GM18951 (cell line): ENCODE data around the gene SLC46A1.

Experiments
- POLR2A ChIP-seq: IDR thresholded peaks from 4 replicates; pipeline ENCODE4 v1.6.1; 2011; ENCODE audit warnings: mild to moderate bottlenecking; ENCODE audit not compliant: insufficient read length, insufficient read depth; ENCODE audit errors: extremely low read depth
- in situ Hi-C: fragments of 300-500 bp; cut with MboI; formaldehyde crosslinking; loops from one replicate; pipeline ENCODE4 v1.12.0; 2022; ENCODE audit warnings: low sequenced_read_pairs, mixed read lengths, inconsistent platforms; ENCODE audit not compliant: unreplicated experiment

Gene SLC46A1

DNA sequence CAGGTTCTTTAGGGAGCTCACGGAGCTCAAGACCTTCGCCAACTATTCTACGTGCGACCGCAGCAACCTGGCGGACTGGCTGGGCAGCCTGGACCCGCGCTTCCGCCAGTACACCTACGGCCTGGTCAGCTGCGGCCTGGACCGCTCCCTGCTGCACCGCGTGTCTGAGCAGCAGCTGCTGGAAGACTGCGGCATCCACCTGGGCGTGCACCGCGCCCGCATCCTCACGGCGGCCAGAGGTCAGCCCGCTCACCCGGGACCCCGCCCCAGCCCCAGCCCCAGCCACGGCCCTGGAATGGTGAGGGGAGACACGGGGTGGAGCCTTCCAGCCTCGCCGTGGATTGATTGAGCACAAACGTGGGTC, 21.0 kb downstream of the SLC46A1 start:
- in situ Hi-C loops: no loop called here
- no peak for TF ChIP-seq POLR2A

DNA sequence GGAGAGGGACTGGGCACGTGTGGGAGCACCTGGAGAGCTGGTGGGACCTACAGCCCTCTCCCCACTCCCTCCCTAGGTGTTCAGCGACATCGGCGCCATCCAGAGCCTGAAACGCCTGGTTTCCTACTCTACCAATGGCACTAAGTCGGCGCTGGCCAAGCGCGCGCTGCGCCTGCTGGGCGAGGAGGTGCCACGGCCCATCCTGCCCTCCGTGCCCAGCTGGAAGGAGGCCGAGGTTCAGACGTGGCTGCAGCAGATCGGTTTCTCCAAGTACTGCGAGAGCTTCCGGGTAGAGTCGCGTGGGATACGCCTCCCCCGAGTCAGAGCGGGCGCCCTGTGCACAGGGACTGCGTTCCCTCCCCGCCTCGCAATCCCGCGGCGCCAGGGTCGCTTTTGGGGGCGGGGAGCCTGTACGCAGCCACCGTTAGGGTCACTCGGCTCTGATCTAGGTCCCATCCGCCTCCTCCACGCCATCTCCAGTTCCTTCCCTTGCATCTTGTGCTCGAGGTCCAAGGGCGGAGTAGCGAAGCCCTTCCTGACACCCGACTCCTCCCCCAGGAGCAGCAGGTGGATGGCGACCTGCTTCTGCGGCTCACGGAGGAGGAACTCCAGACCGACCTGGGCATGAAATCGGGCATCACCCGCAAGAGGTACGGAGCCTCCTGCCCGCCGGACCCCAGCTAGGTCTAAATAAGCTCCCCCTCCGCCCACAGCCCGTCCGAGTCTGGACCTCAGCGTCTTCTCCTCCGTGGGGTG, 21.6 kb downstream of the SLC46A1 start:
- peak; percentile 68 for TF ChIP-seq POLR2A

DNA sequence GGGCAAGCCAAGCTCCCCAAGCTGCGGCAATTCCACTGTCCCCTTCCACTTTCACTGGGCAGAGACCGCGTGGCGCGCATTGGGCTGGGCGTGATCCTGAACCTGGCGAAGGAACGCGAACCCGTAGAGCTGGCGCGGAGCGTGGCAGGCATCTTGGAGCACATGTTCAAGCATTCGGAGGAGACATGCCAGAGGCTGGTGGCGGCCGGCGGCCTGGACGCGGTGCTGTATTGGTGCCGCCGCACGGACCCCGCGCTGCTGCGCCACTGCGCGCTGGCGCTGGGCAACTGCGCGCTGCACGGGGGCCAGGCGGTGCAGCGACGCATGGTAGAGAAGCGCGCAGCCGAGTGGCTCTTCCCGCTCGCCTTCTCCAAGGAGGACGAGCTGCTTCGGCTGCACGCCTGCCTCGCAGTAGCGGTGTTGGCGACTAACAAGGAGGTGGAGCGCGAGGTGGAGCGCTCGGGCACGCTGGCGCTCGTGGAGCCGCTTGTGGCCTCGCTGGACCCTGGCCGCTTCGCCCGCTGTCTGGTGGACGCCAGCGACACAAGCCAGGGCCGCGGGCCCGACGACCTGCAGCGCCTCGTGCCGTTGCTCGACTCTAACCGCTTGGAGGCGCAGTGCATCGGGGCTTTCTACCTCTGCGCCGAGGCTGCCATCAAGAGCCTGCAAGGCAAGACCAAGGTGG, 24.7 kb downstream of the SLC46A1 start:
- in situ Hi-C loops: no loop called here

More for the DNA sequence above, 21.6 kb downstream of the SLC46A1 start:
- in situ Hi-C loops: no loop called here

GRCh38 chr17:28379814-28380801, 25.9 kb downstream of the SLC46A1 start:
- TF ChIP-seq POLR2A: no peak
- in situ Hi-C loops: no loop called here

More for the DNA sequence above, 24.7 kb downstream of the SLC46A1 start:
- TF ChIP-seq POLR2A: no peak

DNA sequence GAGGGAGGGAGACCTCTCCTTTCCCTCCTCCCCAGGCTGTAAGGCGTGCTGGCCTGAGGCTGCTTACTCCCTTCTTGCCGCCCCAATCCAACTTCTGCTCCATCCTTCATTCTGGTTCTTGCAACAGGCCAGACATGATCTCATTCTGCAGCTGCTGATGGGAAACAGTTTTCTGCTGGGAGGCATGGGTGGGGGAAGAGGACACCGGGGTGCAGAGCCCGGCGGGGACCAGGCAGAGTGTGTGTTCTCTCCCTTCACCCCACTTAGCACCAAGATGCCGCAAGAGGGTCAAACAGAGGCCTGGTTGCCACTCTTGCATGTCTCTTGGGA, 33.1 kb downstream of the SLC46A1 start:
- in situ Hi-C loops: no loop called here
- TF ChIP-seq POLR2A: no peak

DNA sequence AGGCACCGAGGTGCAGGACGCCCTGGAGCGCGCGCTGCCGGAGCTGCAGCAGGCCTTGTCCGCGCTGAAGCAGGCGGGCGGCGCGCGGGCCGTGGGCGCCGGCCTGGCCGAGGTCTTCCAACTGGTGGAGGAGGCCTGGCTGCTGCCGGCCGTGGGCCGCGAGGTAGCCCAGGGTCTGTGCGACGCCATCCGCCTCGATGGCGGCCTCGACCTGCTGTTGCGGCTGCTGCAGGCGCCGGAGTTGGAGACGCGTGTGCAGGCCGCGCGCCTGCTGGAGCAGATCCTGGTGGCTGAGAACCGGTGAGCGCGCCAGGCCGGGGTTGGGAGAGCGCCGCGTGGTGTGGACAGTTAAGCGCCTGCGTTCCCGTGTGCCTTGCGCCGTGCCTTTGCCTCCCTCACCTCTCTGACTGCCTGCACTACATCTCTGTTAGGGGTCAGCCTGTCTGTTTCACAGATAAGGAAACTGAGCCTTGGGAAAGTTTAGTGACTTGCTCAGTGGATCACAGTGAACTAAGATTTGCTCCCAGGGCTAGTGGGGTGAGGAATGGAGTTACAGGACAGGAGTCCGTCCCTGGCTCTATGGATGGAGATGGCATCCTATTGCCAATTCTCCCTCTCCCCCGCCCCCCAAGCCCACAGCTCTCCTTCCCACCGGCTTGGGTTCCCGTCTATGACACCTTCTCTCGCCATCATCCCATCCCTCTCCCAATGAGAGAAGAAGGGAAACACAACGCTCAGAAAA, 33.6 kb downstream of the SLC46A1 start:
- in situ Hi-C loops: no loop called here
- TF ChIP-seq POLR2A: no peak

DNA sequence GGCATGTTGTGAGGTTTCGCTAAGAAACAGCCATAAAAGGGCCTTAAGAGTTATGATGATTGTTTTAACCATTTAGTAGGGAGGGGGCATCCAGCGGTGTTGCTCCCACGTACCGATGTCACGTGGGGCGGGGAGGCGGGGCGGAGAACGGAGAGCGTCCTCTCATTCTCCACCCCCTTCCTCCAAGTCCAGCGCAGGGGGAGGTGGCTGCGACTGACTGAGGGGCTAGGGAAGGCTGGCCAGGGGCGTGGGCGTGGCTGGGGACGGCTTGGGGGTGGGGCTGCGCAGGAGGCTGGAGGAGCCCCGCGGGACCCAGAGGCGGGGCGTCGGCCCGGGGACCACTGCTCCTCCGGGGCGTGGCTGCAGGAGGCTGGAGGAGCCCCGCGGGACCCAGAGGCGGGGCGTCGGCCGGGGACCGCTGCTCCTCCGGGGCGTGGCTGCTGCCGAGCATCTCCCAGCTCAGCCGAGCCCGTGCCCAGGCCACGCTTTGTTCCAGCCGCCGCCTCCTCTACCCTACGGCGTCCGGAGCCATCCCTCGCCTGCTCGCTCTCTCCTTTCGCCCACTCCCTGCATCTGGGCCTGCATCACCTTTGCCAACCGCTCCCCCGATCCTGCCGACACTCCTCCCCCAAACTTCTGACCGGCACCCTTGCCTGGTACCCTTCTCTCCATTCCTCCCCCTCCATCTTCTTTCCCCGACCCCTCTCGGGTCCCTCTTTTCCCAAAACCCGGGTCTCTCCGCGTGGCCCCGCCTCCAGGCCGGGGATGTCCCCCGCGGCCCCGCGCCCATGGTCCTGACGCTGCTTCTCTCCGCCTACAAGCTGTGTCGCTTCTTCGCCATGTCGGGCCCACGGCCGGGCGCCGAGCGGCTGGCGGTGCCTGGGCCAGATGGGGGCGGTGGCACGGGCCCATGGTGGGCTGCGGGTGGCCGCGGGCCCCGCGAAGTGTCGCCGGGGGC, 34.5 kb downstream of the SLC46A1 start, which contains the start of gene SARM1:
Gene SARM1 (plus strand): TSS at position 450 of the 958 bp plus-strand sequence. CDS start 339 bp downstream, at position 789.
- in situ Hi-C loops: no loop called here
- peak; percentile 47 for TF ChIP-seq POLR2A

DNA sequence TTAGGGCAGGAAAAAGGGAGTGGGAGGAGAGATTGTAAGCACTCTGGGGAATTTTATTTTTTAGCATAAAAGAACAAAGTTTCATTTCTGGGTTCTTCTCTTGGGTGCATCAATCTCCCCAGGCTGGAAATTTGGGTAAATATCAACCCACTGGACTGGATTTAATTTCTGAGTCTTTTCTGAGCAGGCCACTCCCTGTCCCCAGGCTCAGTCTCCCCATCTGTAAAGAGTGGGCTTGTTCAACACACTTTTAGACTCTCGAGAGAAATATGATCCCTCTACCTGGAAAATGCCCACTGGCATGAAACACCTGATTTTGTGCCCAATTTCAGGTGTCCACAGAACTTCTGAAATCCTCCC, 35.3 kb downstream of the SLC46A1 start:
- TF ChIP-seq POLR2A: no peak
- in situ Hi-C loops: no loop called here

- in situ Hi-C loops: no loop called here
- no peak for TF ChIP-seq POLR2A
Measured at GRCh38 chr17:28370035-28370743, 35.8 kb downstream of the SLC46A1 start, which contains the start of gene VTN. VTN (minus strand) TSS chr17:28370307; CDS start chr17:28370203, 104 bp downstream.

DNA sequence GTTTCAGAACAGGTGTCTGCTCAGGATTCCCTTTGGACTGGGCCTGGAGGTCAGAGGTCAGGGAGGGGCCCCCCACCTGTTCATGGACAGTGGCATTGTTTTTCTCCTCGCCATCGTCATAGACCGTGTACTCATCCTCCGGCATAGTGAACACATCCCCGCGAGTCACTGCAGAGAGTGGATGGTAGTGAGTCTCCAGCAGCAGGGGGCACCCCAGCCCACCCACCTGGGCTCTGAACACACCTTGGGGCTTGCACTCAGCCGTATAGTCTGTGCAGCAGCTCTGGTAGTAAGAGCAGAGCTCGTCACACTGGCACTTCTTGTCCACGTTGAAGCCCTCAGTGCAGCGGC, 36.4 kb downstream of the SLC46A1 start:
- in situ Hi-C loops: no loop called here

More for the DNA sequence above, 36.4 kb downstream of the SLC46A1 start:
- no peak for TF ChIP-seq POLR2A
